HG03565 (cell line): ENCODE measurements around the gene ST6GALNAC3.
"Not testable (repeated sequence)": the region's sequence is repeated elsewhere in the genome, so short reads cannot be mapped to it uniquely, and the experiment has no call there.

Experiments
- ATAC-seq: cut with Tn5 transposase; IDR thresholded peaks from one replicate; pipeline ENCODE4 v1.9.1; 2021; ENCODE audit warnings: mild to moderate bottlenecking, moderate library complexity; ENCODE audit not compliant: unreplicated experiment

ST6GALNAC3 gene

DNA sequence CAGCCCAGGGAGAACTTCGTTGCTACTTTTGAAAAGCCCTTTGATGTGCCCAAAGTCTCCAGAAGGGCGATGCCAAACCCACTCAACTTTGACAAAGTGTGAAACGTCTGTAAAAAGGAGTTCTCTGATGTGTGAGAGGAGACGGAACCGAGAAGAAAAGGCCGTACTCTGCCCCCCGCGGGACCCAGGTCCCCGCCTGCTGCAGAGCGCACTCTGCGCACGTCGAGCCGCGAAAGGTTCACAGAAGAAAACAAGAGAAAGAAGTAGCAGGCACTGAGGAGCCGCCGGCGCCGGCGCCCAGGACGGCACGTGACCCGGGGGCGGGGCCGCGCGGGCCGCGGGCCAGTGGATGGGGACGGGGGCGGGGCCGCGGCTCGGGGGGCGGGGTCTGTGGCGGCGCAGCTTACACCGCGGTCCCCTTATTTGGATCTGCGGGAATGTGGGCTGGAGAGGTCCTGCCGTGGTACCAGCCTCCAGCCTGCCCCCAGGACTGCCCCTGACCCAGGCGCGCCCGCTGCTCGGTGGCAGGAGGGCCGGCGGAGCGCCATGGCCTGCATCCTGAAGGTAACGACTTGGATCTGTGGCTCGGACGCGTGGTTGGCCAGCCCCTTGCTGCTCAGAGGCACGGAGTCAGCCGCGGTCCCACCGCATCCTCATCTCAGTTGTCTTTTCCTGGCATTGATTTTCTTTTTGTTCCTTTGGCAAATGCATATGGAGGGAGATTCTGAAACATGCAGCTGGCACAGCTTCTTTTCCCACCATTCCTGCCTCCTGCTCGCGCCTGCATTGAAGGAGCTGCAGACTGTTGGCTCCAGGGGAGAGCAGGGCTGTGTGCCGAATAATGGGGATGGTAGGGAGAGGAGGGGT lies at the start of gene ST6GALNAC3:
Gene ST6GALNAC3, plus strand, starts transcription at position 426 of the 867 bp plus-strand sequence.
- ATAC-seq, result peak; percentile 71

DNA sequence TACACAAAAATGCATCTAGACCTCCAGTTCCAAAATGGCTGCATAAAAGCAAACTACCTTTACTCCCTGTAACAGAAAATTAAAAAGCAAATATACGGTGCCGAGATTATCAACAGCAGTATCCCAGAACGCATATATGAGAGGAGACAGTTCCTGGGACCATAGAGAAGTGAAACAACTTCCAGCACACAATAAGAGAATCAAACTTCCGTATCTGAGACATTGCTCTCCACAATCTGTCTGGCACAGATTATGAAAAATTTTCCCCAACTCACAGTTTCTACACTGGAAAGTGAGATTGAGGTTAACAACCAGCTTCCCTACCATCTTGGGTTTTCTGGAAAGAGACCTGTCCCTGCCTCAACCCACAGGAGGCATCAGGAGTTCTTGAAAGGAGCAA lies 47.2 kb upstream of the ST6GALNAC3 start:
- ATAC-seq, result no peak

DNA sequence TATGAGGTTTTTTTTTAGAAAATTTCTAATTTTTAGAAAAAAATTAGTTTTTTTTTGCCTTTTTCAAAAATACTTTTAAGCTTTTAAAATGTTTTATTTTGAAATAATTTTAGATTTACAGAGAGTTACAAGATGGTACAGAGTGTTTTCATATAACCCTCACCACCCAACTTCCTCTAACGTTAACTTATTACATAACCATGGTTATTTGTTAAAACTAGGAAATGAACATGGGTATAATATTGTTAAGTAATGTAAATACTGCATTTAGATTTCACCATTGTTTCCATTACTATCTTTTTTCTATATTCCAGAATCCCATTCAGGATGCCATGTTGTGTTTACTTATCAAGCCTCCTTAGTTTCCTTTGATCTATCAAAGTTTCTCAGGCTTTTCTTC lies 45.2 kb upstream of the ST6GALNAC3 start:
- ATAC-seq, result no peak

DNA sequence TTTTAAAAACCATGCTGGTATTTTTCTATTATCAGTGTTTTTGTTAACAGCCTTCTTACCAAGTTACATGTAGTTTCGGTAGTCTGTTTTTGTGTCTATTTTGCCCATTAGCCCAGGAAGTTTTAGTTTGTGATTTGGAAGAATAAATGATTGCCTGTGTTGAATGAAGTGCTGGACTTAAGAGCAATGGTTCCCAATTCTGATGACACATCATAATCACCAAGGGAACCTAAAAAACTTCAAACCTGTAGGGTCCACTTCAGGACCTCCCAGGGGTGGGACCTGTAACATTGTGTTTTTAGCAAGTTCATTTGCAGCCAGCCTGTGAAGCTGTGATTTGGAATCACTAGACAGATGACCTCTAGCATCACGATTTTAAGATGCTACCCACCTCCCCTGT lies 43.0 kb upstream of the ST6GALNAC3 start:
- ATAC-seq, result no peak

DNA sequence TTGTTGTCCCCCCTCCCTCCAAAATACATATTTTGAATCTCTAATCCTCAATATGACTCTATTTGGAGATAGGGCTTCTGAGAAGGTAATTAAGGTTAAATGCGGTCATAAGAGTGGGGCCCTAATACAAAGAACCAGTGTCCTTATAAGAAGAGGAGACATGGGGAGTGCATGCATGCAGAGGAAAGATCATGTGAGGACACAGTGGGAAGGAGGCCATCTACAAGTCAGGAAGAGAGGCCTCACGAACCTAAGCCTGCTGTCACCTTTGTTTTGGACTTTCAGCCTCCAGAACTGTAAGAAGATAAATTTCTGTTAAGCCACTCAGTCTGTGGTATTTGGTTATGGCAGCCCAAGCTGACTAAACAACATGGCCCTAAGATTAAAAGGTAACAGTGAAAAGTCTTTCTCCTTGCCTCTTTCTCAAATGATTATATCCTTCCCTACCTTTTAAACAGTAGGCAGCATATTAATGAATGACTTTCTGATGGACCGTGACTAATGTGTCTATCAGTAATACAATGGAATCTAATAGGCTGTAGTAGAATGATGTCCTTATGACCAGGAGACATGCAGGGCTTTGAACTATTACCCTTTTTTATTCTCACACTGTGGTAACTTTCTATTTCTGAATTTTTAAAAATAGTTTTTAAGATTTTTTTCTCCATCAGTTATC lies 40.6 kb upstream of the ST6GALNAC3 start:
- no peak for ATAC-seq

DNA sequence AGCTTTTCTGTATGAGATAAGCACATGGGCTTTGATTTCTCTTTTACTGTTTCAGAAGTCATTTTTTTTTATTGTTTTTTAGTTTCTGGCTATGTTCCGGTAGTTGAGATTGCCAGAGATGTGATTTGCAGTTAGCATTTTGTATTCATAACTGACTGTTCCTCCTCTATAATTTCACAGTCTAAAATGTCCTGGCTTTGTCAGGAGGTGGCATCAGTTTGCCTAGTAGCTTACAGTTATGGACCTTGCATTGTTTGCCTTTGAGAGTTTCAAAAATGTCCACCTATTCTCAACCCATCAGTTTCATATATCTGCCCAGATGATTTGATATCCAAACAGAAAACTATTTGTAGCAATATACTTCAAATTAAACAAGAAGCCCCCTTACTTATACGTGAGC lies 39.5 kb upstream of the ST6GALNAC3 start:
- no peak for ATAC-seq

DNA sequence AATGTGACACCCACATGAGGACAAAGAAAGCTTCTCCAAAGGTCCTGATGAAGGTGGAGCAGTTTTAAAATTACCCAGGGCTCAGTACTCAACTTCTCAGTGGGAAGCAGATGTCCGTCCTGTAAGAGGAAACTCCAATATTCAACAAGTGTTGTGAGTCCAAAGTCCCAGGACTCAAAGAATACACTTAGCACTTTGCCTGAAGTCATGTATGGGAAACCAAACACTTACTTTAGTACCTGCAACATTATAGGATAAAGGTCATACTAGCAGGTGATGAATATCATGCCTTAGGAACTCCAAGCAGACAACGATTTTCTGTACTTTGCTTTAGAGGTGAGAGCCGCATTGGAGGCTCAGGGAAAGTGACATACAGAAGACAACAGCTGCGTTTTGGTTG lies 37.2 kb upstream of the ST6GALNAC3 start:
- no peak for ATAC-seq

DNA sequence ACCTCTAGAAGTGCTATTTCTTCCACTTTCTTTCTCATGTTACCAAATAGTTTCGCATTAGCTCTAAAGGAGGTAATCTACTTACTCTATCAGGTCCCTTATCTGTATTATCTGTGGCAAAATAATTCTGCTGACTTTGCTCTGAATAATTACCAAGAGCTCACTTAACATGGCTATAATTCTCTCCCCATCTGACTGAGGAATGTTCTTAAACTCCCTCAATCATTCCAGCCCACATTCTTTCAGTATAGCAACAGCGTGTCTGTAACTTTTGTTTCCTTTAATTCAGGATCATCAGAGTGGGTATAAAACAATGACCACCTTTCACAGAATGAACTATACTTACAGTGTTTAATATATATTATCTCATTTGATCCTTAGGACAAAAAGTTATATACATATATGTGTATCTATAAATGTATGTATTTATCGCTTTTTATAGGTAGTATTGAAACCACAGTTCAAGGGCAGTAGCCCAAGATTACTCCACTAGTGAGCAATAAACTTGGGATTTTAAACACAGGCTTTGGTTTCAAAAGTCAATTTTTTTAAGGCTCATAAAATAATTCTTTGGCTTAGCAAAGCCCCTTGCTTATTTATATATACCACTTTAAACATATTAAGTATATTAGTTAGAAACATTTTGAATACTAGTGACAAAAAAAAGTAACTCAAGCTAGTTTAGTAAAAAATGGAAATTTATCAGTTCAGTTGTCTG lies 36.1 kb upstream of the ST6GALNAC3 start:
- ATAC-seq, result no peak

DNA sequence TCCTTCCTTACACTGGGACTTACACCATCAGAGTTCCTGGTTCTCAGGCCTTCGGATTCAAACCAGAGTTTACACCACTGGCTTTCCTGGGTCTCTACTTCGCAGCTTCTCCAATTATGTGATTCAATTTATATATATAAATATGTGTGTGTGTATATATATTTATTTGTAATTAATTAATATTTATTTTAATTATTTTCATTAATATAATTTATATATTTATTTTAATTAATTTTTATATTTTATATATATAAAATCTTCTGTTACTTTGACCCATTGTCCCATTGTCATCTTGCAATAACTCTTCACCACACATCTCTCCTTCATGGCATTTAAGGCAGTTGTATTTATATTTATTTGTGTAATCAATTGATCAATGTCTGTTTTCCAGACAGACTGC lies 28.4 kb upstream of the ST6GALNAC3 start:
- ATAC-seq, result no peak

DNA sequence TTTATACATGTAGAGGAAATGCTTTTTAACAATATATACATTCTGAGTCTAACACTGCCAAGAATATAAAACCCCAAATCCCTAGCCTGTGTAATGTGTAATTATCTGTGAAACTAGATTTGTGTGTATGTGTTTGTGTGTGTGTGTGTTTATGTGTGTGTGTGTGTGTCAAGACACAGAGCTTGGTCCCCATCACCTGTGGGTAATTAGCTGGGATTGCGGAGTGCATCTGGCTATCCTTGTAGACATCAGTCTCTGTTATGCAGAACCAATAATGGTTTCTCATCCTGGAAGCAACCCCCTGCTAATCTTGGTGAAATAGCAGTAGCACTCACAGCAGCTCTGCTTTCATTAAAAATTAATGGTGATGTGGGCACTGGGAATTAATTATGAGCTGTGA lies 26.3 kb upstream of the ST6GALNAC3 start:
- ATAC-seq, result no peak

DNA sequence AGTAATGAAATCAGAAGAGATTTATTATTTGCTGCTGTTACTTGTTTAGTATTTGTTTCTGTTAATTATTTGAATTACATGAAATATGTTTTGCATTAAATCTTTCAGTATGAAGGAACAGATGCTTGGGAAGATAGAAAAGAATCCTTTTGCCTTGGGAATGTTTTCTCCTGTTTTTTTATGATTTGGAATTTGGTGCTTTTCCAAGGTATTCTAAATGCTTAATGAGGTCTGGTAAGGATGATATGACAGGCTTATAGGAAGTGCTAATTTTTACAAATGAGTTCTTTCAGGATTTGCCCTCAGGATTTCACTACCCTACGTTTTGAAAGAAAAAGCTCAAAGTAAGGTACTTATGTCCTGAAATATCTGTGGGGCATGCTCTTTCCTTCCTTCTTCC lies 25.6 kb upstream of the ST6GALNAC3 start:
- no peak for ATAC-seq

DNA sequence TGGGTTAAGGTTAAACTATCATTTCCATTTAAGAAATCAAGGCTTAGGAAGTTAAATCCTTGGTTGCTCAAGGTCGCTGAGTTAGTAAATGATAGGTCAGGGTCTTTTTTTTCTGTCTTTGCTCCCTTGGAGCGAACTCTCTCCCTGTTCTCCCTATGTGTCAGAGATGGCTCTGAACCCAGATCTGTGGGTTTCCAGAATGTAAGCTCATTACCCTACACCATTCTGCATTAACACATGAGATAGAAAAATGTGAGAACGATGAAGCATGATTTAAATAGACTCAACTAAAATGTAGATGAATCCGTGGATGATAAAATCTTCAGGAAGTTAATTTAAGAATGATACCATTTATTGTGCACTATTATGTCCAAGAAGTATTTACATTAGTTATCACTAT lies 25.0 kb upstream of the ST6GALNAC3 start:
- ATAC-seq, result no peak

DNA sequence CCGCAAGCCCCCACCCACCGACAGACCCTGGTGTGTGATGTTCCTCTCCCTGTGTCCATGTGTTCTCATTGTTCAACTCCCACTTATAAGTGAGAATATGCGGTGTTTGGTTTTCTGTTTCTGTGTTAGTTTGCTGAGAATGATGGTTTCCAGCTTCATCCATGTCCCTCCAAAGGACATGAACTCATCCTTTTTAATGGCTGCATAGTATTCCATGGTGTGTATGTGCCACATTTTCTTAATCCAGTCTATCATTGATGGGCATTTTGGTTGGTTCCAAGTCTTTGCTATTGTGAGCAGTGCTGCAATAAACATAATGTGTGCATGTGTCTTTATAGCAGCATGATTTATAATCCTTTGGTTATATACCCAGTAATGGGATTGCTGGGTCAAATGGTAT lies 24.5 kb upstream of the ST6GALNAC3 start:
- ATAC-seq, result not testable (repeated sequence)

DNA sequence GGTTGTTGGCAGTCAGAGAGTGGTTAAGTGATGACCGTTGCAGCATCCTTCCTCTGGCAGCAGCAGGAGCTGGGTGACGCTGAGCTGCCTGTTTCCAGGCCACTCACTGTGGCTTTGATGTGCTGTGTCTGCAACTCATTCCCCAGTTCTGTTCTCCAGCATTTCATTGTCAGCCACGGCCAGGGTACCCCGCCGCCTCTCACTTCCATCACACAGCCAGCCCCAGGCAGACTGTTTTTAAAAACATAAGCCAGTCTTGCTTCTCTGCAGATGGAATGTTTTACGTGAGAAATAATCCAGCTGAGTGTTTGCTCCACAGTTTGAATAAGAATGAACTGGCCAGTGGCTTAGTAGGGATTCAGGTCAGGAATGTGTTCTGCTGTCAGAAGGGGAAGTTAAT lies 21.5 kb upstream of the ST6GALNAC3 start:
- no peak for ATAC-seq

DNA sequence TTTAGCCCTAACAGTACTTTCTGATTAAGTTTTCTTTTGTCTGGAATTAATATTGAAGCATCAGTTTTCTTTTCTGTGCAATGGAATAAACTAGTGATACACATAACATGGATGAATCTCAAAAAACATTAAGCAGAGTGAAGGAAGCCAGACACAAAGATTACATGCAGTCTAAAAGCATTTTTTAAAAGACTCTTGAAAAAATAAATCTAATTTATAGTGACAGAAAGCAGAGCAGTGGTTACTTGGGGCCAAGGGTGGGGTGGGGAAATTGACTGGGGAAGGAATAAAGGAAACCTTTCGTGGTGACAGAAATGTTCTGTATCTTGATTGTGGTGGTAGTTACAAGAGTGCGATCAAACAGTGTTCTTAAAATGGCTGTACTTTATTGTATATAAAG lies 20.2 kb upstream of the ST6GALNAC3 start:
- ATAC-seq, result no peak

DNA sequence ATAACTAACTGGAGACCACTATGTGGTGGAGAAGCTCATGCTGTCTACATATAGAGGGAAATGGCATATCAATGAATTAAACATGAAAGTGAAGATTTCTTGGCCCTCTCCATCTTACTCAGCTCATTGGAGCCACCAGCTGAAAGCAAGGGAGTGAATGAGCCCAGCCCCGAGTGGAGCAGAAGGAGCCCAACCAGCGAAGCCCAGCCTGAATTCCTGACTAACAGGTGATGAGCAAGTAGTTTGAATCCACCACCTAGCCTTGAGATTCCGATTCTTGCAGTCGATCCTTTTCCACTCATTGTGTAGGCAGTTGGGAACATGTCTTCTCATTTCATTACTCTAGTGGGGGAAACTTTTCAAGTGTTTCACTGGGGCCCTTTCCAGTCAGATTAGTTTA lies 18.6 kb upstream of the ST6GALNAC3 start:
- ATAC-seq, result no peak

DNA sequence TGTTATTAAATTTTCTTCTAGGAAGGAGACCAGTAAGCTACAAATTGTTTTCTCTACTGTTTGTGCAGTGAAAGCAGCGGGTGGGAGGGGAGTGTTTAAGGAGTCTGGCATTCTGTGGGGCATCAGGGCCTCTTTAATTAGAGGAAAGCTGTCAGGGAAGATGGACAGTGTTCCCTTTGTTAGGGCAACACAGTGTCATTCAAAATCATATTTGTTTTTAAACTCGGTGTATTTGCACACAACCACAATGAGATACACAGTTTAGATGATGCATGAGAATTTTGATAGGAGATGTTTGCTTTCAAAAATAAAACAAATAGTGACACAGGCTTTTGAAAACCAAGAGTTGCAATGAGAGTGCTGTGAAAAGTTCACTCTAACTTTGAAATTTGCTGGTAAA lies 15.1 kb upstream of the ST6GALNAC3 start:
- no peak for ATAC-seq

DNA sequence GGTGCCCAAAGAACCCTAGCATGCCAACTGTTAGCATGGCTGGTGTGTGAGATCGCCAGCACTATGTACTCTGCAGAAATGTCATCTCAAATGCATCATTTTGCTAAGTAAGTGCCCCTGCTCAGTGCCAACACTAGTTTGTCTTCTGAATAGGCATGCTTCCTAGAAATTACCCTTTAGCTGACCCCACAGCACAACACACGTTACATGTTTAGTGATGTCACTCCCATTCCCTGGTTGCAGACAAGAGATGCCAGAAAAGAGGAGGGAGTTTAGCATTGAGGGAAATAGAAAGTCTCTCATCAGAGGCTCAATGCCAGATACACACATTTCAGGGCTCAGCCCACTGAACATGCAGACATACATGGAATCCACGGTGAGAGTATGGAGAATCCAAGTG lies 9.3 kb upstream of the ST6GALNAC3 start:
- no peak for ATAC-seq

DNA sequence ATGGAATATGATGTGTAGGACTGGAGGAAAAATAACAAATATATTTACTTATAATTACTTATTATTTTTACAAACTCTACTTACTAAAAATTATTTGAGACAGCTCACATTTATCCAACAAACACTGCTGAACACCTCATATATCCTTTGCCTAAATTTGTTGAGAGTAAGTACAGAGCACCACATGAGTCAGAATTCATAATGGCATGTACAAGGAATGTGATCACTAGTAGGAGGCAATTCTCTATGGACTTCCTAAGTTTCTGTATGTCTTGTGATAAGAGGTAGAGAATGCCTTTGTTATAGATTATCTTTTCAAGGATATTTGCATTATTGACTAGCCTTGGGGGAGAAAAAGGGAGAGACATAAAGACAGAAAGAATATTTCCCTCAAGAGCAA lies 8.2 kb upstream of the ST6GALNAC3 start:
- no peak for ATAC-seq

DNA sequence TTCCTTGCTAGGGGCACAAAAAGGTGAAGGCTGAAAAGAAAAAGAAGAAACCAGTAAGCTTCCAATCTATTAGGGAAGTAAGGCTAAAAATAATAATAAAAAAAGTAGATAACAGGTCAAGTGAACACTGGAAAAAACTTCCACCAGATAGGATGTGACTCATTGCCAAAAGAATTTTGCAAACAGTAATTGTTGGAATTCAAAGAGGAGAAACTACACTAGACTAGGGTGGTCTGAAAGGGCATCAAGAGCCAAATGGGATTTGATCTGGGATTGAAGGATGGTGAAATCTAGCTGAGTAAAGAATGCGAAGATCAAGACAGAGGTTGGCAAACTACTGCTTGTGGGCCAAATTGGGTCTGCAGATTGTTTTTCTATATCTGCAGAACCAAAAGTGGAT lies 6.0 kb upstream of the ST6GALNAC3 start:
- ATAC-seq, result no peak

DNA sequence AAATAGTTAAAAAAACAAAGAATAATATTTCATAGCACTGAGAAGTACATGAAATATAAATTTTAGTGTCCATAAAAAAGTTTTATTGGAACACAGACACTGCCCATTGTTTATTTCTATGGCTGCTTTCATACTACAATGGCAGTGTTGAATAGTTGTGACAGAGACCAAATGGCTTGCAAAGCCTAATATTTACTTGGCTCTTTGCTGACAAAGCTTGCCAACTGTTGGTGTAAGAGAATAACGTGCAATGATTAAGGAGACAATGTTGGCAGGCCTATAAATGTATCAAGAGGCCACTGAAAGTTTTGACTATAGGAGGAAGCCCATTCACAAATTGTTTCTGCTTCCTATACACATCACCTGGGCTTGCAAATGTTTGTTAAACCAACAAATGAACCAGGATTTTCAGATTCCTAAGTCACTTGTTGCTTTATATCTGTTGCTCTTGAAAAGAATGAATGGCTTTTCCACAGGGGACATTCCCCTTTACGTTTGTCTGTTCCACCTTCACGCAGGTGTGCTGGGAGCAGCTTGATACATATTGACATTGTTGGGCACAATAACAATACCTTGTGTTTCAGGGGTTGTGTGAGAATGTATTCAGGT lies 5.5 kb upstream of the ST6GALNAC3 start:
- ATAC-seq, result no peak
